T-helper 9 cell (primary cell): Measurements from ENCODE around the gene ADISSP.

Experiments used
- DNase-seq: peaks from one replicate; pipeline ENCODE4 v3.0.0-alpha.2; 2020

ADISSP gene

DNA sequence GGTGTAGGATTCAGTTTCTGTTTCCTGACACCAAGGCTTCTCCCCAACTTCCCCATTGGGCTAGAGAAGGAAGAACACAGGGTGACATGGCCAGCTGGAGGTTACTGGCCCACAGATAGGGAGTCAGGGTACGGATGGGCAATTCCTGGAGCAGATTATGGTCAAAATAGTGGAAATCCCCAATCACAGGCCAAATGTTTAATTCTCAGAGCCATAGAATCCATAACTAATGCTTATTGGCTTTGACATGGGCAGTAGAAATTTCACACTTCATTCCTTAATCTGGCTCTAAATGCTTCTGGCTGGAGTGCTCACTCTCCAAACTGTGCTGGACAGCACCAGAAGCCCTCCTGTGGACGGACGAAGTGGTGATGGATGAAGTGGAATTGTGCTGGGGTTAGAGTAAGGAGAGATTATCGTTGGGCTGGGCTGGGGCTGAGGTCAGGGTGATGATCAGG, 56.0 kb downstream of the ADISSP start:
- no peak for DNase-seq

DNA sequence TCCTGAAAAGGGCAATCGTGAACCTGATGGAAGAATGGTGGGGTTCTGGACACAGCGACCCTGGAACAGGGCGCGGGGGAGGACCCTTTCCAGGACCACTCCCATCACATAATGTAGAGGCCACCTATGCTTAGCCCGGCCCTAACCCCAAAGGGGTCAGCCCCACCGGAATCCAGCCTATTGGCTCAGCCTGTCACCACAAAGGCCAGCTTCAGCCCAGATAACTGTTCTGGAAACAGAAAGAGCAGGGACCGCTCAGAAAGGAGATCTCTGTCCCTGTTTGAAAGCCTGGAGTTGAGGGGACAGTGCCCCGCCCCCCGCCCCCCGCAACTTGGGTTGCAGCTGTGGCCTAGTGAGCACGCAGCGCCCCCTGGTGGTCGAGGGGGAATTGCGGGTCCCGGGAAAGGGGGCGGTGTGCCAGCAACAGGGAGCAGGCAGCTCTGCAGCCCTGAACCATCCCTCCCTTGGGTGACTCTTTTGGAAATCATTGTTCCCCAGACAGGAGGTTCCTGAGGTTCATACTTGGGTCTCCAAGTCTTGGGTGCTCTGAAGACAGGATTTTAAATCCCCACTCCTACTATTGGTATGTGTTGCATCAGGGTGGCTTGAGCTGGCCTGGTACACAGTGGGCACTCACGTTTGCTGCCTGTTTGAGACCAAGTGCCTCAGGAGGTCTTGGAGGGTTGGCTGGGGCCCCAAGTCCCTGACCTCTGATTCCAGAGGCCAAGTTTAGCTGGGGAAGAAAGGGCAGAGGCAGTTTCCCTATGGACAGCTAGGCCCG, 56.7 kb downstream of the ADISSP start:
- DNase-seq = peak; percentile 82

- no peak for DNase-seq
These were observed 57.5 kb downstream of the ADISSP start for GRCh38 chr20:3710011-3710466.

DNA sequence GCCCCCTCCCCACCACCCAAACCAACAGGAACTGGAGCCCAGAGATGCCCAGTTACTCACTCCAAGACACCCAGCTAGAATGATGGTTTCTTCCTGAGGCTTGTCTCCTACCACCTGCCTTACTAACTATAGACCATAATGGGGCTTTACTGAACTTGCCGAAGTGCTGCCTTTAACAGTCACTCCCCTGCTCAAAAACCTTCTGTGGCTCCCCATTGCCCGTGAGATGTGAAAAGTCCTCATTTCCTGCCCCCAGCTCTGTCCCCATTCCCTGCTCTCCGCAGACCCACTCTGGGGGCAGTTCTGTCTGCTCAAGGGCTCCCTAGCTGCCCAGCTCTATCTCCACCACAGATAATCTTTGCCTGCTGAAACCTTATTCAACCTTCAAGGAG, 60.0 kb downstream of the ADISSP start:
- DNase-seq = no peak

GRCh38 chr20:3706774-3707507, 60.6 kb downstream of the ADISSP start:
- no peak for DNase-seq

DNA sequence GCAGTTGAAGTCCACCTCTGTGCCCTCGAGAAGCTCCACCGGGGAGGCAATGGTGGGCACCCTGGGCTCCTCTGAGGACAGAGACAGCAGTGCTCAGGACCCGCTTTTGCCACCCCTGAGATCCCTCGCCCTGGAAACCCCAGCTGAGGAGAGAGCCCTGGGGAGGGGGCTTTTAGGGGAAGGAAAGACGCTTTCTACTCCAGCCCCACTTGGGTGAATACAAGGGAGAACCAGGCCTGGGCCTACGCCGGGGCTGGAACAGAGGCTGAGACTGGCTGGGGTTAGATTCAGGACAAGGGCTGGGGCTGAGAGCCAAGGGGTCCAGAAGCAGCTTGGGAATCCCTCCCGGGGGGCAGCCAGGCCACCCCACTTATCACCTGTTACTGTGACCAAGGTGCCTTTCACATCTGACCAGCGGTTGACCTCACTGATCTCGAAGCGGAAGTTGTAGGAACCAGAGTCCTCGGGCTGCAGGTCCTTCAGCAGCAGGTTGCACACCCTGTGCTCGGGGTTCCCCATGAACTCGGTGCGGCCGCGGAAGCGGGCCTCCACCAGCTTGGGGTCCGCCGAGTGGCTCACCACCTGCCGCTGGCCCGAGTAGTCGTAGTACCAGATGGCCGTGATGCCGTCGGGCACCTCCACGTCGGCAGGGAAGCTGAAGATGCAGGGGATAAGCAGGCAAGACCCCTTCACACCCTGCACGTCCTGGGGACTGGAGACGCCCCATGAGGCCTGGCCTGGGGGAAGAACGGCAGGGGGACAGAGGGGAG, 61.4 kb downstream of the ADISSP start:
- DNase-seq = no peak

- no peak for DNase-seq
These were observed 62.0 kb downstream of the ADISSP start for GRCh38 chr20:3705491-3705969.

DNA sequence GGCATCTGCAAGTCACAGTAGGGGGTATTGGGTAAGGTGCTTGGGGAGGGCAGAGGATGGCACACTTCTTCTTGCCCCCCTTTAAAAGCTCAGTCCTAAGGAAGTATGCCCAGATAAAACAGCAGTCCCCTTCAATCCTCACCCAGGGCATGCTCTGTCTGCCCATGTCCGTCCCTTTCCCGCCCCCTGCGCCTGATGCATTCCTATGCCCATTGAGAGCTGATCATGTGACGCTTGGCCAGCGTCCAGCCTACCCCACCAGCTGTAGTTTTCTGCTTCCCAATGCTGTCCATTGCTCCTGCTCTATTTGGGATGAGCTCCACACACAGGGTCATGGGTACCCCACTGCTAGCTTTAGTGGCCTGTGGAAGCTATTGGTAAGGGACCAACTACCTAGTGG, 63.5 kb downstream of the ADISSP start:
- DNase-seq = no peak
